Activated CD8-positive, alpha-beta memory T cell treated with anti-CD3 and anti-CD28 coated beads for 36 hours (primary cell): ENCODE results near the gene GAS2L1. TPM values are rescaled to one million over a fixed set of nuclear protein-coding genes. Genes with fewer than 3 reads are reported as not detected.

Experiments used
- CTCF ChIA-PET: fragments of 350-600 bp; sonication (Branson Sonifier 250); formaldehyde crosslinking; loops from one replicate; lab custom pipeline; 2021; ENCODE audit warnings: antibody characterized with exemption; lab: Charles Lee
- POLR2A ChIA-PET: fragments of 350-600 bp; sonication (Branson Sonifier 250); formaldehyde crosslinking; loops from one replicate; lab custom pipeline; 2021; ENCODE audit warnings: antibody characterized with exemption; lab: Charles Lee
- total RNA-seq, 2 experiments: library from RNA; stranded (reverse); gene quantifications; one replicate each; pipeline ENCODE4 v1.2.3, GENCODE V29; 2021

Gene GAS2L1
- total RNA-seq, 2 experiments from 2014 or later = 0.46 to 0.78 TPM

GRCh38 chr22:29305836-29306174 is 645 bp upstream of the GAS2L1 start:
- CTCF ChIA-PET = interaction anchor here (0.7 to 1.1 kb wide), 3 partner anchors 8 to 1369 kb away, joined by 3 to 4 read pairs (median 3); no protein-coding TSS in a partner anchor
- POLR2A ChIA-PET = no interaction called here

- CTCF ChIA-PET = no interaction called here
- POLR2A ChIA-PET = no interaction called here
Observed at GRCh38 chr22:29306835-29307595, 565 bp downstream of the GAS2L1 start.

- ChIA-PET CTCF (no interaction called here), POLR2A (no interaction called here)
Observed at GRCh38 chr22:29307596-29308147, 1.2 kb downstream of the GAS2L1 start.

GRCh38 chr22:29308148-29308790 is 1.8 kb downstream of the GAS2L1 start:
- POLR2A ChIA-PET = interaction anchor here (1.0 kb wide), 1 partner anchor 31 kb away, joined by 3 read pairs; no protein-coding TSS in a partner anchor
- CTCF ChIA-PET = no interaction called here

GRCh38 chr22:29308791-29309262 is 2.4 kb downstream of the GAS2L1 start:
- ChIA-PET POLR2A (interaction anchor here (1.0 kb wide), 1 partner anchor 31 kb away, joined by 3 read pairs; no protein-coding TSS in a partner anchor), CTCF (no interaction called here)

GRCh38 chr22:29309332-29310064 is 3.0 kb downstream of the GAS2L1 start:
- ChIA-PET POLR2A (interaction anchor here (1.0 kb wide), 1 partner anchor 32 kb away, joined by 3 read pairs; no protein-coding TSS in a partner anchor), CTCF (no interaction called here)

GRCh38 chr22:29310065-29310862 is 3.8 kb downstream of the GAS2L1 start:
- CTCF ChIA-PET = no interaction called here
- POLR2A ChIA-PET = no interaction called here

GRCh38 chr22:29310863-29311339 is 4.5 kb downstream of the GAS2L1 start:
- POLR2A ChIA-PET = no interaction called here

GRCh38 chr22:29311464-29312217 is 5.2 kb downstream of the GAS2L1 start:
- ChIA-PET POLR2A (no interaction called here), CTCF (no interaction called here)

More at GRCh38 chr22:29310863-29311339, 4.5 kb downstream of the GAS2L1 start:
- CTCF ChIA-PET = no interaction called here

GRCh38 chr22:29312218-29313125 is 6.0 kb downstream of the GAS2L1 start:
- ChIA-PET POLR2A (no interaction called here), CTCF (interaction anchor here (0.8 to 1.5 kb wide), 5 partner anchors 9 to 45 kb away, joined by 3 to 7 read pairs (median 3); no protein-coding TSS in a partner anchor)

GRCh38 chr22:29313126-29313575 is 6.7 kb downstream of the GAS2L1 start:
- POLR2A ChIA-PET = no interaction called here
- CTCF ChIA-PET = interaction anchor here (0.6 to 1.5 kb wide), 6 partner anchors 9 to 1900 kb away, joined by 3 to 7 read pairs (median 3); no protein-coding TSS in a partner anchor

- CTCF ChIA-PET = interaction anchor here (0.6 to 1.5 kb wide), 6 partner anchors 8 to 1900 kb away, joined by 3 to 7 read pairs (median 3); partner anchors contain the start of gene GAS2L1
- POLR2A ChIA-PET = interaction anchor here (0.6 kb wide), 1 partner anchor 1052 kb away, joined by 3 read pairs; no protein-coding TSS in a partner anchor
Observed at GRCh38 chr22:29313576-29314466, 7.4 kb downstream of the GAS2L1 start.

GRCh38 chr22:29314537-29315285 is 8.3 kb downstream of the GAS2L1 start:
- ChIA-PET POLR2A (interaction anchor here (0.6 kb wide), 1 partner anchor 1053 kb away, joined by 3 read pairs; no protein-coding TSS in a partner anchor), CTCF (interaction anchor here (1.1 kb wide), 1 partner anchor 9 kb away, joined by 3 read pairs; the partner anchor contains the start of gene GAS2L1)

- POLR2A ChIA-PET = no interaction called here
- CTCF ChIA-PET = no interaction called here
Observed at GRCh38 chr22:29315286-29316140, 9.1 kb downstream of the GAS2L1 start, which contains the start of gene RASL10A. Gene RASL10A (minus strand): TSS chr22:29315697. CDS start chr22:29315246, 451 bp downstream.
